Aorta (tissue), 5 donors: ENCODE results near the gene AP4S1. TPM values are rescaled to one million over a fixed set of nuclear protein-coding genes. Genes with fewer than 3 reads are reported as not detected.
A peak's percentile ranks its signal among the peaks of the same experiment; 100 is the strongest.
"Not testable (repeated sequence)": the region's sequence is repeated elsewhere in the genome, so short reads cannot be mapped to it uniquely, and the experiment has no call there.

Experiments
- ATAC-seq: fragments of 200-7000 bp; cut with Tn5 transposase; one replicate; pipeline ENCODE4 v1.9.1; 2022; ENCODE audit warnings: moderate library complexity; ENCODE audit not compliant: low FRiP score
- DNase-seq, 2 donors: peaks; one replicate each; pipeline ENCODE4 v3.0.0-alpha.2; 2020
- H3K27ac ChIP-seq, 2 donors: one replicate each; pipeline ENCODE4 v1.5.1; 2013; ENCODE audit warnings: low read length in 2 of 2, mild to moderate bottlenecking in 2 of 2, moderate library complexity in 2 of 2, control low read depth in 1 of 2, inconsistent platforms in 1 of 2, low read depth in 1 of 2
- H3K27me3 ChIP-seq, 2 donors: one replicate each; pipeline ENCODE4 v1.6.1; 2013; ENCODE audit warnings: control low read depth in 1 of 2, low read length in 1 of 2, mild to moderate bottlenecking in 1 of 2, moderate library complexity in 1 of 2; ENCODE audit not compliant: insufficient read depth in 2 of 2, control insufficient read depth in 1 of 2
- H3K36me3 ChIP-seq, 2 donors: one replicate each; pipeline ENCODE4 v1.6.1; 2013; ENCODE audit warnings: control low read depth in 1 of 2, low read length in 1 of 2, mild to moderate bottlenecking in 1 of 2; ENCODE audit not compliant: insufficient read depth in 2 of 2, control insufficient read depth in 1 of 2
- H3K4me1 ChIP-seq, 2 donors: one replicate each; pipeline ENCODE4 v1.6.1; 2013; ENCODE audit warnings: low read length in 2 of 2, control low read depth in 1 of 2, mild to moderate bottlenecking in 1 of 2, moderate library complexity in 1 of 2; ENCODE audit not compliant: insufficient read depth in 2 of 2, control insufficient read depth in 1 of 2
- H3K4me3 ChIP-seq, 2 donors: one replicate each; pipeline ENCODE4 v1.5.1; 2013; ENCODE audit warnings: low read length in 2 of 2, control low read depth in 1 of 2, mild to moderate bottlenecking in 1 of 2
- H3K9me3 ChIP-seq: one replicate; pipeline ENCODE4 v1.6.1; 2013; ENCODE audit warnings: mild to moderate bottlenecking, low read length; ENCODE audit not compliant: control insufficient read depth
- WGBS, 2 donors: extraction: QIAGEN DNeasy Blood & Tissue Kit; methylation state at CpG; one replicate each; pipeline ENCODE4 v1.1.7; 2013; 5-methylcytosine and 5-hydroxymethylcytosine counted together
- intact Hi-C, 2 donors: fragments of 100-400 bp; cut with DNase I; formaldehyde crosslinking; loops; one replicate each; pipeline versions ENCODE4 v1.14.2 to v1.15.0; 2022
- long read RNA-seq, 2 donors: library from polyadenylated mRNA; unstranded; transcript quantifications; one replicate each; pipeline ENCODE4 v2.0.0, GENCODE V29; 2020 to 2021
- polyA plus RNA-seq, 2 donors: library from polyadenylated mRNA; stranded (reverse); fragments of 200-250 nt; gene quantifications; one replicate each; pipeline ENCODE4 v1.2.3, GENCODE V29; 2013
- total RNA-seq, 2 donors: library from RNA; stranded (reverse); fragmentation: NEBNext Ultra II Directional; extraction: Animal tissue kit (Norgen Biotek cat#: 25700); gene quantifications; one replicate each; pipeline ENCODE4 v1.2.1, GENCODE V29; 2021
- donor health status: healthy with polysubstance abuse.
- donor health status: Bipolar disorder and iron deficiency.
- donor health status: DM: no; HTN: no; CAD: no.
- donor health status: DM: no; HTN: no; CAD: no.
- donor health status: DM: yes; HTN: yes; CAD: no.

AP4S1 gene, protein sequence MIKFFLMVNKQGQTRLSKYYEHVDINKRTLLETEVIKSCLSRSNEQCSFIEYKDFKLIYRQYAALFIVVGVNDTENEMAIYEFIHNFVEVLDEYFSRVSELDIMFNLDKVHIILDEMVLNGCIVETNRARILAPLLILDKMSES
- total RNA-seq (10 to 100 TPM in 1 of 2 donors, 1 to 10 TPM in 1; 9.7 to 10.1 TPM), polyA plus RNA-seq (10 to 100 TPM in 1 of 2 donors, 1 to 10 TPM in 1; 7.1 to 20.2 TPM)
- long read RNA-seq, donor 1, partial matches to known transcripts = 0 of 4 reads
- long read RNA-seq, donor 1, other reads (novel, unspliced or antisense) = 4 of 4 reads
- long read RNA-seq, donor 2, partial matches to known transcripts = 0 of 1 reads
- long read RNA-seq, donor 2, other reads (novel, unspliced or antisense) = 1 of 1 reads

DNA sequence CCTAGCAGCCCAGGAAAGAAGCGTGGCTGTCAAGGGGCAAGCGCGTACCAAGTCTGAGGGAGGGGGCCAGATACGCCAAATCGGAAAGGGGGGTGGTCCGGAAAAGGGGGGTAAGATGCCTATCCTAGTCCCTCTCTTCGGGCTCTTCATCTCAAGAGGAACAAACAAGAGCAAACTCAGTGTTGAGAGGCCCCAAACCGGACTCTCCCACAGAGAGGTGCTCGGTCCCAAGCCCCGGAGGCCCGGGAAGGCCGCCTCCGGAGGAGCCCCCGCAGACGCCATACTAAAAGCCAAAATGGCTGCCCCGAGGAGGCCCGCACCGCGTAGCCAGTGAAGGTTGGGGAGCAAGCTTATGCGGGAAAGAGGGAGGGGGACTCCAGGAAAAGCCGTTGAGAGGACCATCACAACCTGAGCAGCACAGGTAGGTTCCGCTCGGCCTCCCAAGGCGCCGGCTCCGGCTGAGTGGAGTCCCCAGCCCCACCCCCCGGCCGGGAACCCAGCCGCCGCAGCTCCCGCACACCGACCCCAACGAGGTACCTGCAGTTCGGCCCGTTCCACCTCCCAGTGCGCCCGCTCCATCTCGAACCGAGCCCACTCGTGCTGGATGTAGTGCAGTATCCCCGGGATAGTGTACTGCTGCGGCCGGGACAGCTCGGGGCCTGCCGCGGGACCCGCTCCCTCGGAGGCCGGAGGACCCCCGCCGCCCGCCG, at the start of gene AP4S1:
Gene AP4S1 (plus strand): TSS at position 283 of the 710 bp plus-strand sequence. CDS start 40,548 bp downstream, outside the sequence.
- Histone ChIP-seq H3K27me3 (no peaks in the 10 kb centered on the region), H3K4me1 (peaks cover 0 to 2% of the 10 kb centered on the region in 2 donors), H3K9me3 (no peaks in the 10 kb centered on the region), H3K4me3 (peak within 1 kb of the TSS; percentile 50 to 93), H3K27ac (peak within 1 kb of the TSS; percentile 87 to 96), H3K36me3 (no peaks in the 10 kb centered on the region)
- 1% methylated on average over 48 to 53 of the region's 53 CpGs for WGBS, 2 donors
- DNase-seq (peak; percentile 59 to 84), ATAC-seq (peak; percentile 56)
- intact Hi-C loops = loop anchor here (5.0 kb wide), 3 partner anchors 43 to 57 kb away; no protein-coding TSS in a partner anchor

DNA sequence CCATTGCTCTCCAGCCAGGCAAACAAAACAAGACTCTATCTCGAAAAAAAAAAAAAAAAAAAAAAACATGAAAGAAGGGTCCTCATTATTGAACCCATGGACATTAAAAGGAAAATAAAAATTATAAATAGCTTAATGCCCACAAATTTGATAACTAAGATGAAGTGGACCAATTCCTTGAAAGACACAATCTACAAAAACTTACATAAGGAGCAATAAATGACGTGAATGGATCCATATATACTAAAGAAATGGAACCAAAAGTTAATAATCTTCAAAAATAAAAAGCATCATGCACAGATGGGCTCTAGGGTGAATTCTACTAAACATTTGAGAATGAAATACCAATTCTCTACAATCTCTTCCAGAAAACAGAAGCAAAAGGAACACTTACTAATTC, 47.7 kb upstream of the AP4S1 start:
- ATAC-seq (no peak), DNase-seq (no peak)
- Histone ChIP-seq H3K9me3 (no peaks in the 10 kb centered on the region), H3K4me3 (no peak overlapping the region), H3K27ac (no peak overlapping the region), H3K4me1 (peaks cover 0 to 8% of the 10 kb centered on the region in 2 donors), H3K27me3 (no peaks in the 10 kb centered on the region), H3K36me3 (no peaks in the 10 kb centered on the region)
- intact Hi-C loops = loop anchor here in 1 of 2 donors (5.0 kb wide), 1 partner anchor 105 kb away; no protein-coding TSS in a partner anchor
- WGBS, 2 donors = 74 to 84% methylated on average over 2 of the region's 2 CpGs

DNA sequence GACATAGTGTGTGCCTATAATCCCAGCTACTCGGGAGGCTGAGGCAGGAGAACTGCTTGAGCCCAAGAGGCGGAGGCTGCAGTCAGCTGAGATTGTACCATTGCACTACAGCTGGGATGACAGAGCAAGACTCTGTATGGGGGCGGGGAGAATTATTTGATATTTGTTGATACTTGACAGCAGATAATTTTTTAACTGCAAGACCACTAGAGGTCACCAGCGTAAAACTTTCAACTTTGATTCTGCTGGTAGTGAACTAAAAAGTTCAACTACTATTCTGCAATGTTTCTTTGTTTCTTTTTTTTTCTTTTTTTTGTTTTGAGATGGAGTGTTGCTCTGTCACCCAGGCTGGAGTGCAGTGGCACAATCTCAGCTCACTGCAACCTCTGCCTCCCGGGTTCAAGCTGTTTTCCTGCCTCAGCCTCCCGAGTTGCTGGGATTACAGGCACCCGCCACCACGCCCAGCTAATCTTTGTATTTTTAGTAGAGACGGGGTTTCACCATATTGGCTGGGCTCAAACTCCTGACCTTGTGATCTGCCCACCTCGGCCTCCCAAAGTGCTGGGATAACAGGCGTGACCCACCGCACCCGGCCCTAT, 45.2 kb upstream of the AP4S1 start:
- not testable (repeated sequence) for H3K27ac ChIP-seq, H3K4me3 ChIP-seq, H3K27me3 ChIP-seq, DNase-seq, H3K4me1 ChIP-seq, H3K36me3 ChIP-seq, H3K9me3 ChIP-seq
- intact Hi-C loops = loop anchor here (5.0 kb wide), 2 partner anchors 47 to 102 kb away; partner anchors contain the start of genes AP4S1 (in 1 of the 2) and STRN3 (in 1 of the 2)
- 67 to 69% methylated on average over 13 of the region's 13 CpGs for WGBS, 2 donors
- ATAC-seq = peak; percentile 75

DNA sequence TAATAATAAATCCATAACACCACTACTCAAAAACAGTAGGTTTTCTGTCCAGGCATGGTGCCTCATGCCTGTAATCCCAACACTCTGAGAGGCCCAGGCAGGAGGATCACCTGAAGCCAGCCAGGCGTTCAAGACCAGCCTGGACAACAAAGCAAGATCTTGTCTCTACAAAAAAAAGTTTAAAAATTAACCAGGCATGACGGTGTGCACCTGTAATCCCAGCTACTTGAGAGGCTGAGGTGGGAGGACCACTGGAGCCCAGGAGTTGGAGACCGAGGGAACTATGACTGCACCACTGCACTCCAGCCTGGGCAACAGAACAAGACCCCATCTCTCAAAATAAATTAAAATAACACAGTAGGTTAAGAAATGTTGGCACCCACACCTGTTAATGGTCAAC, 44.5 kb upstream of the AP4S1 start:
- Histone ChIP-seq H3K27ac (no peak overlapping the region), H3K9me3 (no peaks in the 10 kb centered on the region), H3K27me3 (no peaks in the 10 kb centered on the region), H3K36me3 (no peaks in the 10 kb centered on the region), H3K4me3 (no peak overlapping the region), H3K4me1 (no peaks in the 10 kb centered on the region)
- intact Hi-C loops = loop anchor here (5.0 kb wide), 2 partner anchors 46 to 101 kb away; partner anchors contain the start of genes AP4S1 (in 1 of the 2) and STRN3 (in 1 of the 2)
- 81 to 82% methylated on average over 3 of the region's 3 CpGs for WGBS, 2 donors
- ATAC-seq (no peak), DNase-seq (no peak)

DNA sequence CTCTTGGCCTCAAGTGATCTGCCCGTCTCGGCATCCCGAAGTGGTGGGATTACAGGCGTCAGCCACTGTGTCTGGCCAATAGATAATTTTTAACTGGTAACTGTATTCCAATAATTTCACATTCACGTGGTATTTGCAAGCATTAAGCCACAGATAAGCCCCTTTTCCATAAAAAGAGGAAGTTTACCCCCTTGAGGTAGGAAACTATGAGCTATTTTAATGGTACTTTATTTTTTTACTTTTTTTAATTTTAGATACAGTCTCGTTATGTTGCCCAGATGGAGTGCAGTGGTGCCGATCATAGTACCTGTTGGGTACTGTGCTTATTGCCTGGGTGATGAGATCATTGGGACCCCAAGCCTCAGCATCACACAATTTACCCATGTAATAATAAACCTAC, 42.9 kb upstream of the AP4S1 start:
- intact Hi-C loops = loop anchor here (5.0 kb wide), 2 partner anchors 45 to 100 kb away; partner anchors contain the start of genes AP4S1 (in 1 of the 2) and STRN3 (in 1 of the 2)
- H3K27ac ChIP-seq = no peak overlapping the region
- H3K4me3 ChIP-seq = no peak overlapping the region
- WGBS, 2 donors = 65 to 66% methylated on average over 7 of the region's 7 CpGs
- no peaks in the 10 kb centered on the region for H3K36me3 ChIP-seq
- DNase-seq (no peak), ATAC-seq (no peak)
- no peaks in the 10 kb centered on the region for H3K9me3 ChIP-seq
- no peaks in the 10 kb centered on the region for H3K27me3 ChIP-seq
- no peaks in the 10 kb centered on the region for H3K4me1 ChIP-seq

DNA sequence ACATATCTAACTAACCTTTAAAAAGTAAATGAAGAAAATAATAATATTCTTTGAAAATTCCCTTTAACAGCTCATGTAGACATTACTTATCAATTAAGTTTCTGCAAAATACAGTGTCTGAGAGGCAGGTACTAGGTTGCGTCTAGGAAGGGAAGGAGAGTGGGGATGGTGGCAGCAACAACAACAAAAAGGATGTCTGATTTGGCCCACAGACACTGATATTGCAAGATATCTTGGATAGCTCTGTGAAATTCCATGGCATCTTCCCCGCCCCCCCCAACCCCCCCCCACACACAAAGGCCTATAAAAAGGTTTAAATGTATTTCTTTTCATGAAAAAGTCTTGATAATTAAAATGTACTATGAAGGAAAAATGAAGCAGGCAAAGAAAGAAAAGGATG, 41.6 kb upstream of the AP4S1 start:
- no peak for ATAC-seq
- Histone ChIP-seq H3K4me3 (no peak overlapping the region), H3K27me3 (no peaks in the 10 kb centered on the region), H3K27ac (no peak overlapping the region), H3K36me3 (no peaks in the 10 kb centered on the region), H3K4me1 (no peaks in the 10 kb centered on the region), H3K9me3 (no peaks in the 10 kb centered on the region)
- WGBS, 2 donors = 88 to 91% methylated on average over 2 of the region's 2 CpGs
- intact Hi-C loops = loop anchor here (5.0 kb wide), 2 partner anchors 43 to 98 kb away; partner anchors contain the start of genes AP4S1 (in 1 of the 2) and STRN3 (in 1 of the 2)
- DNase-seq = no peak

DNA sequence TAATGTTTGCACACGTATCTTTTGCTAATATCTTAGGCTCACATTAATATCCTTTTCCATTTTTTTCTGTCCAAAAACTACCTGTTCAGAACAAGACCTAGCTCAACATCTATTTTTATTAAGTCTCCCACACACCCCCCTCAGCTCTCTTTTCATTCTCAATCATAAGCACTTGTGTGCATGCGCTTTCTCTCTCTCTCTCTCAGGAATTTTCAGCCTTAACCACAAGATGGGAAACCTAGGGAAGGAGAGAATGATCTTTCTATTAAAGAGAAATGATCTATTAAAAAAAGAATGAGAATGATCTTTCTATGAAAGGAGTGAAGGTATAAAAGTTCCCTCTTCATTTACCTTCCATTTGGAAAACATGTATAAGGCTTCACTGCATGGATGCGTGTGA, 39.7 kb upstream of the AP4S1 start:
- no peak for ATAC-seq
- 87 to 88% methylated on average over 3 of the region's 3 CpGs for WGBS, 2 donors
- intact Hi-C loops = no loop called here

DNA sequence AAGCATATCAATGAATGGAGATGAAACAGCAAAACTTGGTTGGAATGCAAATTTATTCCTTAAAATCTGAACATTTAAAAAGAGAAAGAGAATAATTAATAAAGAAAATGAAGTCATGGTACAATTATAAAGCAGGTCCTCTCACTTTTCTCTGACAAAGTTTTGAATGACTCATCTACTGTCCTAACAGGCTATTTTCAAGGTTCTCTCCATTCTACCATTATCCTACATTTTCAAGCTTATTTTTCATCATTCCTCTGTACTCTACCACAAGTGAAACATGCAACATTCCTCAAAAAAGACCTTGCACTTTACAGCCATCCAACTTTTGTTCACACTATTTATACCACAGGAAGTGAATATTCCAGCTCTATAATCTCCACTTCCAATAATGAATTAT, 36.9 kb upstream of the AP4S1 start:
- H3K27me3 ChIP-seq = no peaks in the 10 kb centered on the region
- DNase-seq = no peak
- H3K27ac ChIP-seq = no peak overlapping the region
- H3K9me3 ChIP-seq = no peaks in the 10 kb centered on the region
- no peaks in the 10 kb centered on the region for H3K36me3 ChIP-seq
- intact Hi-C loops = no loop called here
- H3K4me1 ChIP-seq = no peaks in the 10 kb centered on the region
- H3K4me3 ChIP-seq = no peak overlapping the region
- no peak for ATAC-seq

More for the DNA sequence above, 39.7 kb upstream of the AP4S1 start:
- DNase-seq = no peak
- Histone ChIP-seq H3K27ac (no peak overlapping the region), H3K36me3 (no peaks in the 10 kb centered on the region), H3K27me3 (no peaks in the 10 kb centered on the region), H3K4me1 (no peaks in the 10 kb centered on the region), H3K9me3 (no peaks in the 10 kb centered on the region), H3K4me3 (no peak overlapping the region)
